NCI-H526 treated with DMSO at 0.1 percent for 48 hours (cell line): ENCODE results near the gene CDK10.
A peak's percentile ranks its signal among the peaks of the same experiment; 100 is the strongest.
"Not testable (repeated sequence)": the region's sequence is repeated elsewhere in the genome, so short reads cannot be mapped to it uniquely, and the experiment has no call there.

Experiments
- DNase-seq: peaks from one replicate; lab custom pipeline; 2025; lab: John Stamatoyannopoulos, UW

The CDK10 gene

GRCh38 chr16:89667633-89668032 lies 18.9 kb upstream of the CDK10 start:
- no peak for DNase-seq

- no peak for DNase-seq
These were observed 17.7 kb upstream of the CDK10 start for GRCh38 chr16:89668790-89669158.

- DNase-seq, result no peak
These were observed 16.7 kb upstream of the CDK10 start for GRCh38 chr16:89669755-89670154.

GRCh38 chr16:89670496-89671431 lies 15.7 kb upstream of the CDK10 start:
- no peak for DNase-seq

GRCh38 chr16:89671565-89671964 lies 14.9 kb upstream of the CDK10 start:
- DNase-seq, result not testable (repeated sequence)

GRCh38 chr16:89672177-89672941 lies 14.1 kb upstream of the CDK10 start:
- no peak for DNase-seq

- no peak for DNase-seq
These were observed 8.2 kb upstream of the CDK10 start for GRCh38 chr16:89678258-89678657.

- no peak for DNase-seq
These were observed 573 bp upstream of the CDK10 start for GRCh38 chr16:89685916-89686315.

- DNase-seq, result peak; percentile 8
These were observed 827 bp downstream of the CDK10 start for GRCh38 chr16:89687092-89687940.

- DNase-seq, result no peak
These were observed 1.9 kb downstream of the CDK10 start for GRCh38 chr16:89688395-89688794.

GRCh38 chr16:89689142-89689541 lies 2.7 kb downstream of the CDK10 start:
- DNase-seq, result no peak

- DNase-seq, result not testable (repeated sequence)
These were observed 3.1 kb downstream of the CDK10 start for GRCh38 chr16:89689621-89690020.

- DNase-seq, result no peak
These were observed 4.0 kb downstream of the CDK10 start for GRCh38 chr16:89690392-89690901.

- DNase-seq, result no peak
These were observed 4.9 kb downstream of the CDK10 start for GRCh38 chr16:89691231-89691985.

- no peak for DNase-seq
These were observed 5.6 kb downstream of the CDK10 start for GRCh38 chr16:89691986-89692569.

- DNase-seq, result no peak
These were observed 6.8 kb downstream of the CDK10 start for GRCh38 chr16:89693289-89693731.

- DNase-seq, result no peak
These were observed 7.7 kb downstream of the CDK10 start for GRCh38 chr16:89693931-89694783.

- DNase-seq, result not testable (repeated sequence)
These were observed 8.2 kb downstream of the CDK10 start for GRCh38 chr16:89694784-89695085.

GRCh38 chr16:89695086-89695874 lies 8.8 kb downstream of the CDK10 start:
- no peak for DNase-seq
